HG03571 (cell line): ENCODE measurements around the gene TMEM248.
"Not testable (repeated sequence)": the region's sequence is repeated elsewhere in the genome, so short reads cannot be mapped to it uniquely, and the experiment has no call there.

ENCODE experiments used
- ATAC-seq: cut with Tn5 transposase; IDR thresholded peaks from one replicate; pipeline ENCODE4 v1.9.1; 2021; ENCODE audit not compliant: unreplicated experiment

Gene TMEM248

GRCh38 chr7:66907731-66908130 is 13.3 kb upstream of the TMEM248 start:
- ATAC-seq: no peak

- ATAC-seq: not testable (repeated sequence)
These were observed 12.4 kb upstream of the TMEM248 start for GRCh38 chr7:66908598-66908997.

- ATAC-seq: no peak
These were observed 10.2 kb upstream of the TMEM248 start for GRCh38 chr7:66910789-66911188.

GRCh38 chr7:66911191-66911590 is 9.8 kb upstream of the TMEM248 start:
- not testable (repeated sequence) for ATAC-seq

- ATAC-seq: no peak
These were observed 8.8 kb upstream of the TMEM248 start for GRCh38 chr7:66912195-66912594.

- no peak for ATAC-seq
These were observed 7.6 kb upstream of the TMEM248 start for GRCh38 chr7:66913118-66914037.

- not testable (repeated sequence) for ATAC-seq
These were observed 3.1 kb upstream of the TMEM248 start for GRCh38 chr7:66917904-66918303.

- ATAC-seq: no peak
These were observed 1.7 kb upstream of the TMEM248 start for GRCh38 chr7:66919304-66919703.

- ATAC-seq: no peak
These were observed 1.3 kb upstream of the TMEM248 start for GRCh38 chr7:66919704-66920103.

GRCh38 chr7:66920256-66920655 is 769 bp upstream of the TMEM248 start:
- ATAC-seq: no peak

- peak; percentile 13 for ATAC-seq
These were observed 432 bp downstream of the TMEM248 start for GRCh38 chr7:66921396-66921917.

- ATAC-seq: peak; percentile 32
These were observed 977 bp downstream of the TMEM248 start for GRCh38 chr7:66921918-66922486.

- ATAC-seq: no peak
These were observed 4.2 kb downstream of the TMEM248 start for GRCh38 chr7:66925255-66925654.

GRCh38 chr7:66927348-66927948 is 6.4 kb downstream of the TMEM248 start:
- no peak for ATAC-seq

GRCh38 chr7:66928388-66928787 is 7.4 kb downstream of the TMEM248 start:
- no peak for ATAC-seq

GRCh38 chr7:66929165-66929564 is 8.1 kb downstream of the TMEM248 start:
- ATAC-seq: no peak

GRCh38 chr7:66929935-66930334 is 8.9 kb downstream of the TMEM248 start:
- ATAC-seq: no peak

GRCh38 chr7:66930341-66930740 is 9.3 kb downstream of the TMEM248 start:
- no peak for ATAC-seq

- ATAC-seq: no peak
These were observed 12.4 kb downstream of the TMEM248 start for GRCh38 chr7:66933469-66933868.

GRCh38 chr7:66937940-66938339 is 16.9 kb downstream of the TMEM248 start:
- ATAC-seq: no peak

GRCh38 chr7:66939325-66939724 is 18.3 kb downstream of the TMEM248 start:
- ATAC-seq: no peak

GRCh38 chr7:66946545-66946944 is 25.5 kb downstream of the TMEM248 start:
- no peak for ATAC-seq
